HEK293 (cell line): ENCODE data around the gene MEG3.

Experiments
- MYNN ChIP-seq: fragments of 450-650 bp; formaldehyde crosslinking; IDR thresholded peaks from 2 replicates; pipeline ENCODE4 v1.5.1; 2016; ENCODE audit warnings: missing biosample characterization, missing genetic modification characterization, borderline replicate concordance
- ZFP69B ChIP-seq: fragments of 450-650 bp; formaldehyde crosslinking; IDR thresholded peaks from 2 replicates; pipeline ENCODE4 v1.5.1; 2016; ENCODE audit warnings: missing biosample characterization, missing genetic modification characterization
- ZNF660 ChIP-seq: fragments of 450-650 bp; IDR thresholded peaks from 2 replicates; pipeline ENCODE4 v1.5.1; 2018; ENCODE audit warnings: missing biosample characterization, mild to moderate bottlenecking, missing genetic modification characterization

- no peak for TF ChIP-seq MYNN (tag by site-specific recombination)
- no peak for TF ChIP-seq ZFP69B (tag by site-specific recombination)
- no peak for TF ChIP-seq ZNF660 (tag by site-specific recombination)
Observed at GRCh38 chr14:100872259-100873095, 46.6 kb downstream of the MEG3 start.
